Keratinocyte (primary cell): ENCODE data around the gene YPEL1. TPM values are rescaled to one million over a fixed set of nuclear protein-coding genes. Genes with fewer than 3 reads are reported as not detected.

ENCODE experiments used
- DNase-seq: peaks from one replicate; pipeline ENCODE4 v3.0.0-alpha.2; 2011; ENCODE audit warnings: low read depth, missing footprints, low spot score
- FAIRE-seq: peaks from 2 replicates; lab custom pipeline; 2011; peaks lifted over from hg19 to GRCh38; lab: Jason Lieb, UNC
- H2AFZ ChIP-seq: 2 replicates; pipeline ENCODE4 v1.6.0; 2012; ENCODE audit warnings: low read length, control low read depth, inconsistent platforms; ENCODE audit not compliant: control insufficient read depth
- H3K27ac ChIP-seq: 2 replicates; pipeline ENCODE4 v1.5.1; 2011; ENCODE audit warnings: low read length; ENCODE audit not compliant: control insufficient read depth, insufficient read depth
- H3K27me3 ChIP-seq: 3 replicates; pipeline ENCODE4 v1.6.0; 2011; ENCODE audit warnings: low read length; ENCODE audit not compliant: control insufficient read depth, insufficient read depth; ENCODE audit errors: extremely low read depth
- H3K36me3 ChIP-seq, 2 experiments: 2 replicates in 1 of 2; 3 replicates in 1 of 2; pipeline ENCODE4 v1.5.1; 2011; ENCODE audit warnings: low read length in 2 of 2, mild to moderate bottlenecking in 1 of 2; ENCODE audit not compliant: control insufficient read depth in 2 of 2, insufficient read depth in 2 of 2; ENCODE audit errors: extremely low read depth in 1 of 2
- H3K4me1 ChIP-seq: 3 replicates; pipeline ENCODE4 v1.5.1; 2011; ENCODE audit warnings: low read length; ENCODE audit not compliant: control insufficient read depth, insufficient read depth; ENCODE audit errors: extremely low read depth
- H3K4me2 ChIP-seq: 3 replicates; pipeline ENCODE4 v1.6.0; 2011; ENCODE audit warnings: low read depth, low read length; ENCODE audit not compliant: control insufficient read depth, insufficient read depth; ENCODE audit errors: extremely low read depth
- H3K4me3 ChIP-seq, 3 experiments: fragments of 200-600 bp in 1 of 3; sonication (generic) in 1 of 3; 2 replicates in 2 of 3; 3 replicates in 1 of 3; pipeline ENCODE4 v1.5.1; 2011 to 2016; ENCODE audit warnings: low read length in 3 of 3, mild to moderate bottlenecking in 3 of 3, control low read depth in 2 of 3, inconsistent platforms in 1 of 3, low read depth in 1 of 3, mixed read lengths in 1 of 3, mixed run types in 1 of 3, moderate library complexity in 1 of 3; ENCODE audit not compliant: control insufficient read depth in 2 of 3, insufficient read depth in 2 of 3; ENCODE audit errors: extremely low read depth in 1 of 3
- H3K79me2 ChIP-seq: 2 replicates; pipeline ENCODE4 v1.6.0; 2012; ENCODE audit warnings: low read length; ENCODE audit not compliant: control insufficient read depth, insufficient read depth
- H3K9ac ChIP-seq: 3 replicates; pipeline ENCODE4 v1.6.0; 2011; ENCODE audit warnings: low read length; ENCODE audit not compliant: control insufficient read depth, insufficient read depth; ENCODE audit errors: extremely low read depth
- H3K9me1 ChIP-seq: 3 replicates; pipeline ENCODE4 v1.6.0; 2011; ENCODE audit warnings: low read length; ENCODE audit not compliant: control insufficient read depth, insufficient read depth; ENCODE audit errors: extremely low read depth
- H3K9me3 ChIP-seq: 2 replicates; pipeline ENCODE4 v1.5.1; 2012; ENCODE audit warnings: low read depth, low read length; ENCODE audit not compliant: control insufficient read depth
- H4K20me1 ChIP-seq: 3 replicates; pipeline ENCODE4 v1.6.0; 2011; ENCODE audit warnings: low read length; ENCODE audit not compliant: control insufficient read depth, insufficient read depth; ENCODE audit errors: extremely low read depth
- CTCF ChIP-seq, 3 experiments: IDR thresholded peaks in 1 of 3; conservative IDR thresholded peaks in 1 of 3; optimal IDR thresholded peaks in 1 of 3; 2 replicates in 2 of 3; 3 replicates in 1 of 3; pipeline versions ENCODE3 to v1.5.1; 2011; ENCODE audit warnings: low read length in 3 of 3, mild to moderate bottlenecking in 3 of 3, moderate library complexity in 2 of 3, control low read depth in 1 of 3, inconsistent platforms in 1 of 3; ENCODE audit not compliant: insufficient read depth in 2 of 3; ENCODE audit errors: extremely low read depth in 1 of 3
- EZH2 ChIP-seq: IDR thresholded peaks from one replicate; pipeline ENCODE4 v1.6.1; 2012; ENCODE audit warnings: inconsistent platforms, mild to moderate bottlenecking, low read length, moderate library complexity
- dilution Hi-C: fragments of 300-500 bp; cut with MboI; formaldehyde crosslinking; loops from one replicate; pipeline ENCODE4 v1.7.0; 2020; ENCODE audit warnings: low sequenced_read_pairs; ENCODE audit not compliant: extremely low pct_ligation_motif_present
- polyA plus RNA-seq, 5 experiments: library from polyadenylated mRNA; depleted of rRNA in 3 of 5; stranded (reverse) in 3 of 5; stranded (forward) in 1 of 5; unstranded in 1 of 5; fragments of >200 nt; gene quantifications; 1 replicate in 1 of 5; 2 replicates in 3 of 5; 3 replicates in 1 of 5; pipeline versions ENCODE4 v1.2.1 to v1.2.3, GENCODE V29; 2011 to 2012; ENCODE audit warnings: missing spikeins in 2 of 5, low read depth in 1 of 5, low replicate concordance in 1 of 5

YPEL1 gene
- polyA plus RNA-seq, 1 donor (not counting 4 experiments of a cell fraction or from before 2014, with no cell fraction given), result 0.03 TPM

- Histone ChIP-seq H3K27me3 (peaks cover 3% of the 10 kb centered on the region), H3K9me3 (no peaks in the 10 kb centered on the region), H2AFZ (no peak overlapping the region), H3K4me3 (no peak overlapping the region), H3K36me3 (no peaks in the 10 kb centered on the region), H3K27ac (no peak overlapping the region), H3K9ac (no peak overlapping the region), H4K20me1 (no peaks in the 10 kb centered on the region), H3K4me2 (no peak overlapping the region), H3K4me1 (no peaks in the 10 kb centered on the region), H3K79me2 (no peaks in the 10 kb centered on the region), H3K9me1 (no peaks in the 10 kb centered on the region)
- DNase-seq (no peak), FAIRE-seq (no peak)
- dilution Hi-C loops, result no loop called here
- TF ChIP-seq EZH2, result no peak
These were observed 5.5 kb upstream of the YPEL1 start for GRCh38 chr22:21741059-21741458.

GRCh38 chr22:21739828-21740377, 4.3 kb upstream of the YPEL1 start:
- Histone ChIP-seq H3K27me3 (peaks cover 3% of the 10 kb centered on the region), H3K4me3 (no peak overlapping the region), H3K27ac (no peak overlapping the region), H4K20me1 (no peaks in the 10 kb centered on the region), H3K9ac (no peak overlapping the region), H3K36me3 (no peaks in the 10 kb centered on the region), H3K4me2 (no peak overlapping the region), H3K9me1 (no peaks in the 10 kb centered on the region), H2AFZ (no peak overlapping the region), H3K79me2 (no peaks in the 10 kb centered on the region), H3K4me1 (no peaks in the 10 kb centered on the region), H3K9me3 (no peaks in the 10 kb centered on the region)
- no peak for DNase-seq
- no peak for TF ChIP-seq CTCF (optimal IDR thresholded peaks at IDR 0.05 in 1 of 3, IDR thresholded peaks at IDR 0.05 in 1 of 3, conservative IDR thresholded peaks at IDR 0.05 in 1 of 3; ENCODE audit: extremely low read depth in 1 of 3, insufficient read depth in 2 of 3, low read length in 3 of 3)
- TF ChIP-seq EZH2, result no peak
- dilution Hi-C loops, result no loop called here
- no peak for FAIRE-seq

- H3K4me1 ChIP-seq, result peaks cover 5% of the 10 kb centered on the region
- no peak for DNase-seq
- no peak overlapping the region for H3K9ac ChIP-seq
- H3K4me2 ChIP-seq, result no peak overlapping the region
- H3K27me3 ChIP-seq, result peaks cover 12% of the 10 kb centered on the region
- H3K79me2 ChIP-seq, result no peaks in the 10 kb centered on the region
- no peaks in the 10 kb centered on the region for H3K9me1 ChIP-seq
- FAIRE-seq, result no peak
- H3K9me3 ChIP-seq, result no peaks in the 10 kb centered on the region
- no peak overlapping the region for H2AFZ ChIP-seq
- no peak overlapping the region for H3K27ac ChIP-seq
- dilution Hi-C loops, result no loop called here
- TF ChIP-seq CTCF (optimal IDR thresholded peaks at IDR 0.05 in 1 of 3, IDR thresholded peaks at IDR 0.05 in 1 of 3, conservative IDR thresholded peaks at IDR 0.05 in 1 of 3; ENCODE audit: extremely low read depth in 1 of 3, insufficient read depth in 2 of 3, low read length in 3 of 3) (no peak), EZH2 (no peak)
- no peaks in the 10 kb centered on the region for H4K20me1 ChIP-seq
- no peaks in the 10 kb centered on the region for H3K36me3 ChIP-seq
- H3K4me3 ChIP-seq, result no peak overlapping the region
These were observed 3.4 kb upstream of the YPEL1 start for GRCh38 chr22:21738966-21739365.
